ENCODE data around the gene QPRT. TPM values are rescaled to one million over a fixed set of nuclear protein-coding genes. Genes with fewer than 3 reads are reported as not detected.

QPRT gene
- total and polyA plus RNA-seq, 2 of the 8 experiments (the other 6 are each of a cell fraction or from before 2014, with no cell fraction given) = 89.0 to 102 TPM

GRCh38 chr16:29644973-29645693 lies 33.8 kb upstream of the QPRT start:
- no peak overlapping the region for H2BK15ac ChIP-seq (ENCODE audit: low read length)
- H3K14ac ChIP-seq (ENCODE audit: insufficient read length) = no peak overlapping the region
- H3K4me3 ChIP-seq (ENCODE audit: extremely low read depth in 1 of 4, insufficient read depth in 2 of 4, low read depth in 3 of 4, low read length in 4 of 4) = no peak overlapping the region
- no peaks in the 10 kb centered on the region for H4K20me1 ChIP-seq (replicated peaks in 1 of 2; ENCODE audit: control insufficient read depth in 1 of 2, insufficient read depth in 2 of 2, low read length in 2 of 2)
- H3K27ac ChIP-seq (ENCODE audit: low read depth, low read length) = no peak overlapping the region
- no peak for FAIRE-seq
- no peak overlapping the region for H3K56ac ChIP-seq (replicated peaks; ENCODE audit: insufficient read length, low read depth, low read length)
- H2BK5ac ChIP-seq (ENCODE audit: low read depth, low read length) = no peak overlapping the region
- no peaks in the 10 kb centered on the region for H3K9me3 ChIP-seq (ENCODE audit: insufficient read depth in 2 of 2, low read depth in 1 of 2, low read length in 1 of 2)
- H3K27me3 ChIP-seq (replicated peaks in 1 of 4; ENCODE audit: control insufficient read depth in 3 of 4, extremely low read depth in 1 of 4, insufficient read depth in 3 of 4, low read length in 3 of 4) = no peaks in the 10 kb centered on the region
- no peak overlapping the region for H4K91ac ChIP-seq (replicated peaks; ENCODE audit: insufficient read length, low read length)
- 95% methylated on average over 4 of the region's 4 CpGs; no CpG with 5 or more reads in 1 of the 2 experiments for WGBS, 2 experiments (ENCODE audit: extremely low coverage in 1 of 2, insufficient coverage in 1 of 2, insufficient read length in 1 of 2, insufficient replicate concordance in 2 of 2, low coverage in 1 of 2, low lambda C conversion rate in 2 of 2, missing lambda C conversion rate in 1 of 2)
- no peak overlapping the region for H3K4ac ChIP-seq (replicated peaks; ENCODE audit: insufficient read length, low read depth, low read length)
- no peak overlapping the region for H2AK5ac ChIP-seq (ENCODE audit: low read depth, low read length)
- H3K79me1 ChIP-seq (ENCODE audit: low read depth, low read length) = no peaks in the 10 kb centered on the region
- no peak overlapping the region for H3K4me2 ChIP-seq (ENCODE audit: insufficient read depth in 1 of 2, low read depth in 2 of 2, low read length in 2 of 2)
- ChIA-PET POLR2A (ENCODE audit: partially characterized antibody) (interaction anchor here (1.1 to 1.3 kb wide), 2 partner anchors 32 to 65 kb away, joined by 4 to 5 read pairs; no protein-coding TSS in a partner anchor), CTCF (ENCODE audit: partially characterized antibody) (interaction anchor here (0.6 kb wide), 1 partner anchor 56 kb away, joined by 3 read pairs; no protein-coding TSS in a partner anchor)
- no peak for DNase-seq (ENCODE audit: low read depth in 1 of 2, low spot score in 2 of 2)
- H3K4me1 ChIP-seq (replicated peaks in 1 of 4; ENCODE audit: control insufficient read depth in 3 of 4, insufficient read depth in 4 of 4, low read length in 3 of 4) = peaks cover 0 to 2% (median 0%) of the 10 kb centered on the region in 4 experiments; a peak in 1 of 7 replicates
- no peaks in the 10 kb centered on the region; the same call in 1 of the 2 replicates for H3K23me2 ChIP-seq (ENCODE audit: low read depth, low read length)
- no peak overlapping the region for H4K8ac ChIP-seq (ENCODE audit: extremely low read depth, insufficient read depth, low read length)
- H3K36me3 ChIP-seq (ENCODE audit: control insufficient read depth in 2 of 4, insufficient read depth in 4 of 4, low read length in 3 of 4) = no peaks in the 10 kb centered on the region
- no peak overlapping the region for H2BK120ac ChIP-seq (replicated peaks; ENCODE audit: low read depth, low read length)
- H2BK20ac ChIP-seq (ENCODE audit: low read length) = no peak overlapping the region
- no peak overlapping the region for H4K5ac ChIP-seq (ENCODE audit: insufficient read length, low read depth, low read length)
- no peaks in the 10 kb centered on the region for H3K79me2 ChIP-seq (ENCODE audit: control insufficient read depth in 1 of 2, insufficient read depth in 2 of 2, low read length in 2 of 2)
- H2BK12ac ChIP-seq (ENCODE audit: low read depth, low read length) = peak overlapping the region; percentile 5; the same call in 1 of the 2 replicates
- no peak overlapping the region for H3K9ac ChIP-seq (replicated peaks in 1 of 4; ENCODE audit: extremely low read depth in 1 of 4, low read depth in 3 of 4, low read length in 3 of 4)
- H2AFZ ChIP-seq (ENCODE audit: low read length) = no peak overlapping the region
- H3K18ac ChIP-seq (ENCODE audit: extremely low read depth, low read length) = no peak overlapping the region
- no peak overlapping the region for H3K23ac ChIP-seq (ENCODE audit: insufficient read length)
- TF ChIP-seq SP2 (IDR thresholded peaks at IDR 0.05; ENCODE audit: low read length) (no peak), E2F6 (IDR thresholded peaks at IDR 0.05) (no peak), GABPA (IDR thresholded peaks at IDR 0.05; ENCODE audit: borderline replicate concordance, insufficient read depth, low read length) (no peak), CEBPB (IDR thresholded peaks at IDR 0.05; ENCODE audit: low read depth, low read length) (no peak), ZNF274 (IDR thresholded peaks at IDR 0.05; ENCODE audit: borderline replicate concordance, extremely low read depth, low read length) (no peak), KDM4A (IDR thresholded peaks at IDR 0.05; ENCODE audit: low read depth, low read length, severe bottlenecking) (no peak), KDM1A (IDR thresholded peaks at IDR 0.05; ENCODE audit: borderline replicate concordance, low read length) (no peak), BRCA1 (IDR thresholded peaks at IDR 0.05; ENCODE audit: low read depth, low read length) (no peak), CBX8 (IDR thresholded peaks at IDR 0.05; ENCODE audit: borderline replicate concordance, low read depth, low read length) (no peak), CHD2 (IDR thresholded peaks at IDR 0.05; ENCODE audit: low read length) (no peak), SUZ12 (IDR thresholded peaks at IDR 0.05; ENCODE audit: low read length) (no peak), SAP30 (IDR thresholded peaks at IDR 0.05; ENCODE audit: insufficient read depth, insufficient replicate concordance, low read length) (no peak)
